Measurements from ENCODE around the gene SIGLEC8. TPM values are rescaled to one million over a fixed set of nuclear protein-coding genes. Genes with fewer than 3 reads are reported as not detected.

SIGLEC8 gene
- total and polyA plus RNA-seq, 9 of the 15 experiments (the other 6 are each of a cell fraction or from before 2014, with no cell fraction given): 0.04 to 0.65 (median 0.39) TPM

GRCh38 chr19:51402117-51402516, 56.1 kb downstream of the SIGLEC8 start (continued):
- TF ChIP-seq CBX1 (IDR thresholded peaks at IDR 0.05; ENCODE audit: low read depth) (peak; percentile 77; the same call in 1 of the 2 replicates), ZNF398 (CRISPR knock-in tag; IDR thresholded peaks at IDR 0.05) (no peak), SNIP1 (IDR thresholded peaks at IDR 0.05; ENCODE audit: low read depth) (no peak), ILK (tag; IDR thresholded peaks at IDR 0.05; ENCODE audit: borderline replicate concordance, low read depth) (no peak)

Small RNAs within 50 kb of the gene (small RNA-seq; reads per million reads assigned to genes)
- not detected for gene AC020914.3
- gene AC020914.5: not detected

Other genes with a start within 250 kb of the SIGLEC8 start
Only the 7 nearest of the 17 such genes appear.
- gene NKG7, start 85.8 kb downstream of the SIGLEC8 start, total RNA-seq (2014; rRNA removed): not detected in 2 replicates
- not detected in 2 replicates for gene NKG7, start 85.8 kb downstream of the SIGLEC8 start, total RNA-seq (2014; rRNA removed; fragmentation: Illumina TruSeq; extraction: Trizol)
- 0.34 and 0.62 TPM in 2 replicates for gene NKG7, start 85.8 kb downstream of the SIGLEC8 start, total RNA-seq (2015; rRNA removed; fragmentation: Illumina TruSeq; extraction: Trizol)
- gene NKG7, start 85.8 kb downstream of the SIGLEC8 start, total RNA-seq (2021): 0.47 and 0.51 TPM in 2 replicates
- 0.33 and 0.46 TPM in 2 replicates for gene NKG7, start 85.8 kb downstream of the SIGLEC8 start, polyA plus RNA-seq (2011; rRNA removed)
- gene NKG7, start 85.8 kb downstream of the SIGLEC8 start, polyA plus RNA-seq (2014; fragmentation: Illumina TruSeq; extraction: Trizol): 0.30 and 0.57 TPM in 2 replicates
- gene NKG7, start 85.8 kb downstream of the SIGLEC8 start, polyA plus RNA-seq (2014; fragmentation: Nextera tagmentation; extraction: Ambion mirVana): under 1 TPM; 0.67 to 0.70 TPM
- 0.44 and 1.5 TPM in 2 replicates for gene NKG7, start 85.8 kb downstream of the SIGLEC8 start, polyA plus RNA-seq (2014; rRNA removed)
- gene LIM2, start 70.5 kb downstream of the SIGLEC8 start, total RNA-seq (2014; rRNA removed): 0.29 and 0.45 TPM in 2 replicates
- gene LIM2, start 70.5 kb downstream of the SIGLEC8 start, total RNA-seq (2014; rRNA removed; fragmentation: Illumina TruSeq; extraction: Trizol): 0.18 TPM in 1 of 2 replicates, not detected in the other
- not detected in 2 replicates for gene LIM2, start 70.5 kb downstream of the SIGLEC8 start, total RNA-seq (2015; rRNA removed; fragmentation: Illumina TruSeq; extraction: Trizol)
- not detected in 2 replicates for gene LIM2, start 70.5 kb downstream of the SIGLEC8 start, total RNA-seq (2021)
- not detected in 2 replicates for gene LIM2, start 70.5 kb downstream of the SIGLEC8 start, polyA plus RNA-seq (2011; rRNA removed)
- not detected in 2 replicates for gene LIM2, start 70.5 kb downstream of the SIGLEC8 start, polyA plus RNA-seq (2014; fragmentation: Illumina TruSeq; extraction: Trizol)
- under 1 TPM; 0.07 to 0.18 TPM for gene LIM2, start 70.5 kb downstream of the SIGLEC8 start, polyA plus RNA-seq (2014; fragmentation: Nextera tagmentation; extraction: Ambion mirVana)
- 0.27 and 0.28 TPM in 2 replicates for gene LIM2, start 70.5 kb downstream of the SIGLEC8 start, polyA plus RNA-seq (2014; rRNA removed)
- gene C19orf84, start 67.9 kb downstream of the SIGLEC8 start, total RNA-seq (2014; rRNA removed): 1.7 and 2.0 TPM in 2 replicates
- 0.48 and 0.69 TPM in 2 replicates for gene C19orf84, start 67.9 kb downstream of the SIGLEC8 start, total RNA-seq (2014; rRNA removed; fragmentation: Illumina TruSeq; extraction: Trizol)
- gene C19orf84, start 67.9 kb downstream of the SIGLEC8 start, total RNA-seq (2015; rRNA removed; fragmentation: Illumina TruSeq; extraction: Trizol): 0.57 and 0.98 TPM in 2 replicates
- gene C19orf84, start 67.9 kb downstream of the SIGLEC8 start, total RNA-seq (2021): 2.9 and 3.1 TPM in 2 replicates
- gene C19orf84, start 67.9 kb downstream of the SIGLEC8 start, polyA plus RNA-seq (2011; rRNA removed): 0.35 and 0.38 TPM in 2 replicates
- gene C19orf84, start 67.9 kb downstream of the SIGLEC8 start, polyA plus RNA-seq (2014; fragmentation: Illumina TruSeq; extraction: Trizol): 3.8 and 5.0 TPM in 2 replicates
- gene C19orf84, start 67.9 kb downstream of the SIGLEC8 start, polyA plus RNA-seq (2014; fragmentation: Nextera tagmentation; extraction: Ambion mirVana): under 1 TPM; 0.63 to 0.66 TPM
- gene C19orf84, start 67.9 kb downstream of the SIGLEC8 start, polyA plus RNA-seq (2014; rRNA removed): 0.20 and 0.91 TPM in 2 replicates
- gene SIGLEC10, start 40.8 kb downstream of the SIGLEC8 start, total RNA-seq (2014; rRNA removed): 0.57 and 1.1 TPM in 2 replicates
- gene SIGLEC10, start 40.8 kb downstream of the SIGLEC8 start, total RNA-seq (2014; rRNA removed; fragmentation: Illumina TruSeq; extraction: Trizol): 0.26 and 0.33 TPM in 2 replicates
- 1.8 and 2.2 TPM in 2 replicates for gene SIGLEC10, start 40.8 kb downstream of the SIGLEC8 start, total RNA-seq (2015; rRNA removed; fragmentation: Illumina TruSeq; extraction: Trizol)
- 0.58 and 0.95 TPM in 2 replicates for gene SIGLEC10, start 40.8 kb downstream of the SIGLEC8 start, total RNA-seq (2021)
- 0.39 and 1.2 TPM in 2 replicates for gene SIGLEC10, start 40.8 kb downstream of the SIGLEC8 start, polyA plus RNA-seq (2011; rRNA removed)
- 0.78 and 0.82 TPM in 2 replicates for gene SIGLEC10, start 40.8 kb downstream of the SIGLEC8 start, polyA plus RNA-seq (2014; fragmentation: Illumina TruSeq; extraction: Trizol)
- gene SIGLEC10, start 40.8 kb downstream of the SIGLEC8 start, polyA plus RNA-seq (2014; fragmentation: Nextera tagmentation; extraction: Ambion mirVana): under 1 TPM; 0.10 TPM
- 0.97 and 1.3 TPM in 2 replicates for gene SIGLEC10, start 40.8 kb downstream of the SIGLEC8 start, polyA plus RNA-seq (2014; rRNA removed)
- 0.09 and 0.16 TPM in 2 replicates for gene CEACAM18, start 20.1 kb upstream of the SIGLEC8 start, total RNA-seq (2014; rRNA removed)
- 0.22 TPM in 1 of 2 replicates, not detected in the other for gene CEACAM18, start 20.1 kb upstream of the SIGLEC8 start, total RNA-seq (2014; rRNA removed; fragmentation: Illumina TruSeq; extraction: Trizol)
- 0.18 and 0.23 TPM in 2 replicates for gene CEACAM18, start 20.1 kb upstream of the SIGLEC8 start, total RNA-seq (2015; rRNA removed; fragmentation: Illumina TruSeq; extraction: Trizol)
- gene CEACAM18, start 20.1 kb upstream of the SIGLEC8 start, total RNA-seq (2021): 0.16 and 0.24 TPM in 2 replicates
- gene CEACAM18, start 20.1 kb upstream of the SIGLEC8 start, polyA plus RNA-seq (2011; rRNA removed): 0.07 and 0.11 TPM in 2 replicates
- gene CEACAM18, start 20.1 kb upstream of the SIGLEC8 start, polyA plus RNA-seq (2014; fragmentation: Illumina TruSeq; extraction: Trizol): not detected in 2 replicates
- under 1 TPM in 1 of 2 experiments, not detected in 1; 0.08 TPM for gene CEACAM18, start 20.1 kb upstream of the SIGLEC8 start, polyA plus RNA-seq (2014; fragmentation: Nextera tagmentation; extraction: Ambion mirVana)
- not detected in 2 replicates for gene CEACAM18, start 20.1 kb upstream of the SIGLEC8 start, polyA plus RNA-seq (2014; rRNA removed)
- 0.45 and 0.69 TPM in 2 replicates for gene SIGLEC12, start 43.3 kb upstream of the SIGLEC8 start, total RNA-seq (2014; rRNA removed)
- gene SIGLEC12, start 43.3 kb upstream of the SIGLEC8 start, total RNA-seq (2014; rRNA removed; fragmentation: Illumina TruSeq; extraction: Trizol): 0.26 and 0.33 TPM in 2 replicates
- gene SIGLEC12, start 43.3 kb upstream of the SIGLEC8 start, total RNA-seq (2015; rRNA removed; fragmentation: Illumina TruSeq; extraction: Trizol): 0.83 and 0.90 TPM in 2 replicates
- gene SIGLEC12, start 43.3 kb upstream of the SIGLEC8 start, total RNA-seq (2021): 0.69 and 0.83 TPM in 2 replicates
- gene SIGLEC12, start 43.3 kb upstream of the SIGLEC8 start, polyA plus RNA-seq (2011; rRNA removed): 1.3 and 3.1 TPM in 2 replicates
- gene SIGLEC12, start 43.3 kb upstream of the SIGLEC8 start, polyA plus RNA-seq (2014; fragmentation: Illumina TruSeq; extraction: Trizol): 0.61 and 1.3 TPM in 2 replicates
- gene SIGLEC12, start 43.3 kb upstream of the SIGLEC8 start, polyA plus RNA-seq (2014; fragmentation: Nextera tagmentation; extraction: Ambion mirVana): under 1 TPM; 0.08 to 0.10 TPM
- gene SIGLEC12, start 43.3 kb upstream of the SIGLEC8 start, polyA plus RNA-seq (2014; rRNA removed): 0.54 and 0.85 TPM in 2 replicates
- gene SIGLEC6, start 73.2 kb upstream of the SIGLEC8 start, total RNA-seq (2014; rRNA removed): 1.00 and 1.0 TPM in 2 replicates
- 0.73 TPM in 2 replicates for gene SIGLEC6, start 73.2 kb upstream of the SIGLEC8 start, total RNA-seq (2014; rRNA removed; fragmentation: Illumina TruSeq; extraction: Trizol)
- 17.5 and 21.9 TPM in 2 replicates for gene SIGLEC6, start 73.2 kb upstream of the SIGLEC8 start, total RNA-seq (2015; rRNA removed; fragmentation: Illumina TruSeq; extraction: Trizol)
- gene SIGLEC6, start 73.2 kb upstream of the SIGLEC8 start, total RNA-seq (2021): 0.58 and 0.71 TPM in 2 replicates
- gene SIGLEC6, start 73.2 kb upstream of the SIGLEC8 start, polyA plus RNA-seq (2011; rRNA removed): 0.57 and 1.8 TPM in 2 replicates
- gene SIGLEC6, start 73.2 kb upstream of the SIGLEC8 start, polyA plus RNA-seq (2014; fragmentation: Illumina TruSeq; extraction: Trizol): 0.59 and 0.65 TPM in 2 replicates
- gene SIGLEC6, start 73.2 kb upstream of the SIGLEC8 start, polyA plus RNA-seq (2014; fragmentation: Nextera tagmentation; extraction: Ambion mirVana): under 1 TPM; 0.03 to 0.13 TPM
- 0.77 and 0.81 TPM in 2 replicates for gene SIGLEC6, start 73.2 kb upstream of the SIGLEC8 start, polyA plus RNA-seq (2014; rRNA removed)

Measured in K562 (cell line).